ENCODE data around the gene ZZZ3.
"Not testable (repeated sequence)": the region's sequence is repeated elsewhere in the genome, so short reads cannot be mapped to it uniquely, and the experiment has no call there.

ZZZ3 gene

DNA sequence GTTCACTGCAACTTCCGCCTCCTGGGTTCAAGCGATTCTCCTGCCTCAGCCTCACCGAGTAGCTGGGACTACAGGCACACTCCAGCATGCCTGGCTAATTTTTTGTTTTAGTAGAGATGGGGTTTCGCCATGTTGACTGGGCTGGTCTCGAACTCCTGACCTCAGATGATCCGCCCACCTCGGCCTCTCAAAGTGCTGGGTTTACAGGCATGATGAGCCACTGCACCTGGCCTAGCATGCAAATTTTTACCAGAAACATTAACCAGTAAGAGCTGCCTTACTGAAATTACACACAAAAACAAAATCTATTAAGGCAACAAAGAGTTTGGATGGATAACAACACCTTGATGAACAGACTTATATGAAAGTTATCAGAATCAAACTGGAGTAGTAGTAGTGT is 12.1 kb downstream of the ZZZ3 start:
- FAIRE-seq, result no peak

DNA sequence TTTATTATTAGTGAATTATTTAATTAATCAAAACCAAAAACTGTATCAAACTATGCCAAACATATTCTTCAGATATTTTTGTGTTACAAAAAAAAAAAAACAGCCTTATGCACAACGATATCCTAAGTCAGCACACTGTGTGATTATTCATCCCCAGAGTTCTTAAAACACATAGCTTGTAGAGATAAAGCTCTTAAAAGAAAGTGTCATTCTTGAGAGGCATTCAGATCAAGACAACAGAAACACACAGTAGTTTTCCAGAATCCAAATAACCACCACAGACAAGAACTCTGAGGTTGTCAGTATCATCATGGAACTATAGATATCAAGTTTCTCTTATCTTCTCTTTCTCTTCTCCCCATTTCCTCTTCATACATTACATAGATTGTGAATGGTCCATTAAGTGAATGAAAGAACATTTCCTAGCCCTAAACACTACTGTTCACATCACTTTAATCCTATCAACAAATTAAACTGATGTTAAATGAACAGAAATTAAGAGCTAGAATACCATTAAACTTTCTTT is 13.5 kb downstream of the ZZZ3 start:
- no peak for FAIRE-seq

DNA sequence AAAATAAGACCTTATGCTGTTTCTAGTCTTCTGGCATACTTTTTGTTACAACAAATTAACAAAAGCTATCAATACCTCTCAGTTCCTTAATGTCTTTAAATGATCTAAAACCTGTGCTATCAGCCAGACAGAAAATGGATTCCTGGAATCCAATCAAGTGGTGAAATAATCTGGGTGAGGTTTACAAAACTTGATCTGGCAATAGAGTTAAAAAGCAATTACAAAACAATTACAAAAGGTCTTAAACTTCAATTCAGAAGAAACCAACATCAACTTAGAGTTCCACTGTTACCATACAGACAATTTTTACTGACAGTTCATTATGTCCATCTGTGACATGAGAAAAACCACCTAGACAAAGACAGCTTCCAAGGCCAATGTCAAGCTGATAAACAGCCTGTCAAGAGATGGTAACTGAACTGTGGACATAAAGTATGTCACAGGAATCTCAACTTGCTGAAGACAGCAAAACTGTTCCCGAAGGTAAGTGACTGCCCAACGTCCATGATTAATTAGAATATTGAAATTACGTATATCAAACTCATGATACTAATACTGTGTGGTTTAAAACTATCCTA is 17.4 kb downstream of the ZZZ3 start:
- FAIRE-seq, result no peak

GRCh38 chr1:77661696-77662095 is 20.8 kb downstream of the ZZZ3 start:
- FAIRE-seq, result no peak

DNA sequence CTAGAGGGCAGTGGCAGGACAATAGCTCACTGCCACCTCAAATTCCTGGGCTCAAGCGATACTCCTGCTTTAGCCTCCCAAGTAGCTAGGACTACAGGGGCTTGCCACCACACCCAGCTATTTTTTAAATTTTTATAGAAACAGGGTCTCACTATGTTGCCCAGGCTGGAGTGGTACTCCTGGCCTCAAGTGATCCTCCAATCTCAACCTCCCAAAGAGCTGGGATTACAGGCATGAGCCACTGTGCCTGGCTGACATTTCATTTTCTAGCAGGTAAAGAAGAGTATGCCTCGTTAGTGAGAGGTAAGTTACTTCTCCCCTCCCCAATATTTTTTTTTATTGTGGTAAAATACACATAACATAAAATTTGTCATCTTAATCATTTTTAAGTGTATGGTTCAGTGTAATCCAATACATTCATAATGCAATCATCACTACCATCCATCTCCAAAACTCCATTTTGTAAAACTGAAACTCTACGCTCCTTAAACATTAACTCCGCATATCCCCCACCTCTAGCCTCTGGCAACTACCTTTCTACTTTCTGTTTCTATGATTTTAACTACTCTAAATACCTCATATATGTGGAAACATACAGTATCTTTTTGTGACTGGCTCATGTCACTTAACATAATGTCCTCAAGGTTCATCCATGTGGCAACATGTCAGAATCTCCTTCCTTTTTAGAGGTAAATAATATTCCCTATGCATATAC is 22.4 kb downstream of the ZZZ3 start:
- FAIRE-seq, result no peak

- FAIRE-seq, result no peak
Measured at GRCh38 chr1:77658271-77658670, 24.2 kb downstream of the ZZZ3 start.

GRCh38 chr1:77655431-77655974 is 27.0 kb downstream of the ZZZ3 start:
- no peak for FAIRE-seq

DNA sequence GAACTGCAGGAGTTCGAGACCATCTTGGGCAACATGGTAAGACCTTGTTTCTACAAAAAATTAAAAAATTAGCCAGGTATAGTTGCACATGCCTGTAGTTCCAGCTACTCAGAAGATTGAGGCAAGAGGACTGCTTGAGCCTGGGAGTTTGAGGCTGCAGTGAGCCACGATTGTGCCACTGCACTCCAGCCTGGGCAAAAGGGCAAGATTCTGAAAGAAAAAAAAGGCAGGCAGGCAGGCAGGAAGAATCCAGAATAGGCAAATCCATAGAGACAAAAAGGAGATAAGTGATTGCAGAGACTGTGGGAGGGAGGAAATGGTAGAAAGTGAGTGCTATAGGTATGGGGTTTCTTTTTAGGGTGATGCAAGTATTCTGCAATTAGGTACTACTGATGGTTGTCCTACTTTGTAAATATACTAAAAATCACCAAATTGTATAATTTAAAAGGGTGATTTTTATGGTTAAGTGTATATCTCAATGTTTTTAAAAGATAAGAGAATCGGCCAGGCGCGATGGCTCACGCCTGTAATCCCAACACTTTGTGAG is 29.4 kb downstream of the ZZZ3 start:
- FAIRE-seq, result no peak

DNA sequence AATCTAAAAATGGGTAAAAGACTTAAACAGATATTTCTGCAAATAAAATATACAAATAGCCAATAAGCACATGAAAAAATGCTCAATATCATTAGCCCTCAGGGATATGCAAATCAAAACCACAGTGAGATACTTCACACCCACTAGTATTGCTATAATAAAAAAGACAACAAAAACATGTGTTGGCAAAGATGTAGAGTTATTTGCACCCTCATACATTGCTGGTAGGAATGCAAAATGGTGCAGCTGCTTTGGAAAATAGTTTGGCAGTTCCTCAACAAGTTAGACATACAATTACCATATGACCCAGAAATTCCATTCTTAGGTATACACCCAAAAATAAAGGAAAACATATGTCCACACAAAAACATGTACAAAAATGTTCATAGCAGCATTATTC is 30.2 kb downstream of the ZZZ3 start:
- no peak for FAIRE-seq

DNA sequence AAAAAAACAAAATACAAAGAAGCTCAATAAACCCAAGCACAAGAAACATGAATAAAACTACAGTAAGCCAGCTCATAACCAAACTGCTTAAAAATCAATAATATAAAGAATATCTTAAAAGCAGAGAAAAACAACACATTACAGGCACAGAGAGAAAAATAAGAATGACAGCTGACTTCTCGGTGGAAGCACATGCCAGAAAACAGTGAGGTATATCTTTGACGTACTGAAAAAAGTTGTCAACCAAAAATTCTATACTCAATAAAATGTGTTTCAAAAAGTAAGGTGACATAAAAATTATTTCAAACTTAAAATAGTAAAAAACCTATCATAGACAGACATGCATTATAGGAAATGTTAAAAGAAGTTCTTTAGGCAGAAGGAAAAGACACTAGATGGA is 33.3 kb downstream of the ZZZ3 start:
- no peak for FAIRE-seq

GRCh38 chr1:77646224-77646623 is 36.2 kb downstream of the ZZZ3 start:
- not testable (repeated sequence) for FAIRE-seq

DNA sequence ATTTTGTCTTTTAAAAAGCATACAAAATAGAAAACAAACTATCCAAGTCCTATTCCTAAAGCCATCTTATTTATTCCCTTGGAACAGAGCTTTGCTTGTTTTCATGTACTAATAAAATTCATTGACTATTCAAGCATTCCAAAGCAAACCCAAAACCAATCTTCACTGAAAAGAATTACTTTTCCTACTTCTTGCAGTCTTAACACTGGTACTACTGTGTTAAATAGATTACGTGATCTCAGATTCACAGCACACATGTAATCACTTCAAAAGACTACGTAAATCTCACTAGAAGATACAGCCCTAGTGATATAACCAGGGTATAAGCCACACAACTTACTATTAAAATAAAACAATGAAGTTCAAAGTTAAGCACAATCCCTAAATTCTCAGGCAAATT is 39.0 kb downstream of the ZZZ3 start:
- no peak for FAIRE-seq

GRCh38 chr1:77642941-77643340 is 39.5 kb downstream of the ZZZ3 start:
- FAIRE-seq, result no peak

DNA sequence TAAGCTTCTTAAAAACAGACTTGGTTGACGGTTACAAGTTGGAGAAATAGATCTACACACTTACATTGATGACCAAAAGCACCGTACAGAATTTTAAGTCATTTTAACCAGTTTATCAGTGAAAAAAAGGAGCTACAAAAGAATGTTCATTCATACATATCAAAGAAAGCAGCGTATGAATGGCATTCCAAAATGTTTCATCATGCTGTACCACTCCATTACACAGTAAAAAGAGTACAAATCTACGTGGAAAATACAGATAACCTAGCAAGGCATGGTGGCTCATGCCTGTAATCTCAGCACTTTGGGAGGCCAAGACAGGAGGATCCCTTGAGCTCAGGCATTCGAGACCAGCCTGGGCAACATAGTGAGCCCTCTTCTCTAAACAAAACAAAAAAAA is 40.3 kb downstream of the ZZZ3 start:
- no peak for FAIRE-seq

DNA sequence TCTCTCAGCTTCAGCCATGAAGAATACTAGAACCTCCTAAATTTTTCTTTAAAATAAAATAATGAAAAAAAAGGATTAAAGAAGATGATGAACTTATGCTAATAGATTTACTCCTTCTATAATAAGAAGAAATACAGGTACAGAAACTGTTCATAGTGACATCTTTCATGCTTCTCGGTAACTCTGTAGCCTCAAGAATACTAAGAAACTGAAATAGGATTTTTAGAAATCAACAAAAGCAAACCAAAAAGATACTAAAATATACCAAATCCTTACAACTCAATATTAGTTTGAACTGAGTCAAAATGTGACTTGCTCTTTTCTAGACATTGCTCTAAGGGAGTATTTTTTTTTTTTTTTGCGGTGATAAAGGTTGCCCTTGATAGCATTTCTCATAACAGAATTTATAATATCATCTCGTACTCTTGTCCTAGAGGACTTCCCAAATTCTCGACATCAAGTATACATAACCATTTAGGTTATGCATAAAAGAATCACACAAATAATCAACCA is 42.8 kb downstream of the ZZZ3 start:
- FAIRE-seq, result no peak

- no peak for FAIRE-seq
Measured at GRCh38 chr1:77639056-77639455, 43.4 kb downstream of the ZZZ3 start.

- FAIRE-seq, result no peak
Measured at GRCh38 chr1:77636864-77637263, 45.6 kb downstream of the ZZZ3 start.

All from endometrium (tissue), 2 donors.